HEK293T (cell line): ENCODE measurements around the gene C2CD4D.

Source experiments
- BHLHE40 ChIP-seq: fragments of 450-650 bp; IDR thresholded peaks from 2 replicates; pipeline ENCODE4 v1.6.1; 2016; ENCODE audit warnings: mild to moderate bottlenecking, moderate library complexity, borderline replicate concordance
- FOXA1 ChIP-seq: fragments of 450-650 bp; IDR thresholded peaks from 2 replicates; pipeline ENCODE4 v1.6.1; 2016; ENCODE audit warnings: mild to moderate bottlenecking
- FOXK2 ChIP-seq: fragments of 450-650 bp; IDR thresholded peaks from 2 replicates; pipeline ENCODE4 v1.6.1; 2016; ENCODE audit warnings: mild to moderate bottlenecking
- HDGF ChIP-seq: fragments of 450-650 bp; IDR thresholded peaks from 2 replicates; pipeline ENCODE4 v1.6.1; 2017; ENCODE audit warnings: antibody characterized with exemption, borderline replicate concordance
- LEF1 ChIP-seq: fragments of 450-650 bp; IDR thresholded peaks from 2 replicates; pipeline ENCODE4 v1.6.1; 2017; ENCODE audit warnings: mild to moderate bottlenecking, borderline replicate concordance
- PKNOX1 ChIP-seq: fragments of 450-650 bp; IDR thresholded peaks from 2 replicates; pipeline ENCODE4 v1.6.1; 2016
- SP1 ChIP-seq: fragments of 450-650 bp; IDR thresholded peaks from 2 replicates; pipeline ENCODE4 v1.6.1; 2017
- SUZ12 ChIP-seq: fragments of 450-650 bp; IDR thresholded peaks from 2 replicates; pipeline ENCODE4 v1.6.1; 2016; ENCODE audit warnings: mild to moderate bottlenecking
- ZNF384 ChIP-seq: fragments of 450-650 bp; IDR thresholded peaks from 2 replicates; pipeline ENCODE4 v1.6.1; 2016

- TF ChIP-seq LEF1 (no peak), FOXA1 (no peak), BHLHE40 (no peak), HDGF (no peak), SP1 (no peak), PKNOX1 (peak; percentile 86), FOXK2 (no peak), SUZ12 (no peak), ZNF384 (peak; percentile 83)
Observed at GRCh38 chr1:151809985-151810556, 29.5 kb downstream of the C2CD4D start.
